NCI-H1436 (cell line): Measurements from ENCODE around the gene LRTM2.

ENCODE experiments used
- DNase-seq: peaks from one replicate; lab custom pipeline; 2025; lab: John Stamatoyannopoulos, UW

The LRTM2 gene

DNA sequence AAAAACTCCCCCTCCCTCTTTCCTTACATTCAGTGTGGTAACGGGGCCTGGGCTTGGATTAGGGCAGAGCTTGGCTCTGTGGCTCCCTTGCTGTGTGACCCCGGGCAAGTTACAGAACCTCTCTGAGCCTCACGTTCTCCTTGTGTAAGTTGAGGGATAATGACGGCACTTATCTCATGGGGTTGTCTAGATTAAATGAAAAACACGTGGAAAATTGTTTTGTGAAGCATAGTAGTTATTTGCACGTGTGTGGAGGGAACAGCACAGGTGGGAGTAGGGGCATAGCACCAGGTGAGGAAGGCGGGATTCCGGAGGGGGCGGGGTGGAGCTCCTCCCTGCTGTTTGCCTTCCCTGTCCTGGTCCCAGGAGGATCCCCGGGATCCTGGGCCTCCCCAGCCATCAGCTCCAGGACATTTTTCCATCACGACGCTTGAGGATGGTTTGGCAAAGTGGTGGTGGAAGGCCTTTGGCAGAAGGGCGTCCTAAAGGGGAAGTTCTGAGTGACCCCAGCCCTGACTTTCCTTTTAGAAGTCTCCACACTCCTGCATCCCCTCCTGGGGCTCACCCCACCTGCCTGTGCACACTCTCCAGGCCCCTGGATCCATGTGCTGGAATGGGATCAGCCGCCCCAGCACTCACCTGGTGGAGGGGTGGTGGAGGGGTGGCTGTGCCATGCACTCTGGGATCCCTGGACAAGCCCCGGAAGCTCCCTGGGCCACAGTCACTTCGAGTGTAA lies 22.7 kb downstream of the LRTM2 start:
- DNase-seq = no peak

DNA sequence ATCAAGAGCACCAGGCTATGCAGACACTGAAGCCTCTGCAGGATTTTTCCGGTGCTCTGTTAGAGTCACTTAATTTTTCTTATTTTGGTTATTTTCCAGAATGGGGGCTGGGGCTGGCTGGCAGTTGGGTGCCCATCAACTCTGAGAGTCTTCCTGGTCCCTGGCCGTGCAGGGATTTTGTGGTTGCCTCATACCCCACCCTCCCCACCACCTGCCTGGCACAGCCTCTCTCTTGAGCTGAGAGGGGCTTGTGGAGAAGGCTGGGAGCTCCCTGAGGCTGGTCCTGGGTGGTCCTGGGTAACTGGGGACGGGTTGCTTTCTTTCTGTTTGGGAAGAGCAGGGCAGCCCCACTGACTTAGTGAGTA lies 23.3 kb downstream of the LRTM2 start:
- no peak for DNase-seq

DNA sequence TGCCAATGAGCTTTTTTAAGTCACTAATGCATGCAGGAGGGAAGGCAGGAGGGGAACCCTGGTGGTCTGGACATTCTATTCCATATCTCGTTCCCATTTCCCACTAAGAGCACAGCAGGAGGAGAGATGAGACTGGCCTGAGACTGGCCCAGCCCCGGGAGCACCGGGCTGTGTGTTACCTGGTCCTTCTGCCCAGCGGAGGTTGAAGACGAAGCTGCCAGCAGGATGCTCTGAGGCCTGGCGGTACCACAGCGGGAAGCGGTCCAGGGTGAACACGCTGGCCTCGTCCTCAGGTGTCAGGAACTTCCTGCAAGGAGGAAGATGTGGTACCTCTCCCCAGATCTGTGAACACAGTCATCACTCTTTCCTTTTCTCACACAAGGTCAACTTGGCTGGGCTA lies 23.9 kb downstream of the LRTM2 start:
- DNase-seq = no peak

DNA sequence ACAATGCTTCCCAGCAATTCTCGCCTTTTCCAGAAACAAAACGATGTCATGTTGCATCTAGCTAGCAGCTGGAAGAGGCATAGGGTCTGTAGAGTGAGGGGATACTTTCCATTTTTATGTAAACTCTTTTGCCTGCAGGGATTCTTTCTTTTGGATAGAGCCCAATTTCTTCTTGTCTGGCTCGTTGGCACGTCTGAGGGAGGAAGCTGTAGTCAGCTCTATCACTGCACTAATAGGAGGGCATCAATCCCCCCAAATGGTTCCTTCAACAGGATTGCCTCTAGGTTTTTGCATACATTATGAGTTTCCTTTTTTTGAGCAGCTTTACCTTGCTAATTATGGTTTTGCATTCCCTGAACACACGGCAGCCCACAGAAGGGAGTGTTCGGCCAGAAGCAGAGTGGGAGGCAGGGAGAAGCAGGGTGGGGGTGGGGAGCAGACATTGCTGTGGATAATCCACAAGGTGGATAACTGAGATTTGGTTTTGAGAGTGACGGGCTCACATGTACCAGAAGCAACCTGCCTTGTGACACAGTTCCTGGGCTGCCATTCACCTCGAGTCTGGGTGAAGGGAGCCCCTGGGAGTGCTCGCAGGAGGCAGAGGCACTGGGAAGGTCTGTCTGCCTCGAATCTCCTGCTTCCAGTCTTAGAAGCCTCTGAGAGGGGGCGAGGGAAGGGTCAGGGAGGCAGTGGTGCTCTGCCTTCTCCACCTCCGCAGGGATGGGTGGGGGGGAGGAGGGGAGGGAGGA lies 24.5 kb downstream of the LRTM2 start:
- DNase-seq = no peak

DNA sequence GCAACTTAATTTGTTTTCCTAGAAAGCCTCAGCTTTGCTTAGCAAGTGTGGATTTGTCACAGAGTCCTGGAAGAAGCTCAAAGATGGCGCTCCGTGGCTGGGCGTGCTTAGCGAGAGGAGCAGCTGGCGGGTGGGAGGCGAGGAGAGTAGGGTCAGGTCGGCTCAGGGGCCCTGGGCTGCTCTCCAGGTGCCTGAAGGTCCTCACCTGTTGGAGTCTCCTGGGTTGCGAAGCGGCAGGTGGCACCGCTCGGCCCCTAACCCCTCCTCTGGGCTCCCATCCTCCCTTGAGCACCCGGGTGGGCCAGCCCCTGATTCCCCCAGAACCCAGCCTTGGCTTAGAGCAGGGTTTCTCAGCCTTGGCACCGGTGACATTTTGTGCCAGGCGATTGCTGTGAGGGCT lies 25.1 kb downstream of the LRTM2 start:
- DNase-seq = no peak

DNA sequence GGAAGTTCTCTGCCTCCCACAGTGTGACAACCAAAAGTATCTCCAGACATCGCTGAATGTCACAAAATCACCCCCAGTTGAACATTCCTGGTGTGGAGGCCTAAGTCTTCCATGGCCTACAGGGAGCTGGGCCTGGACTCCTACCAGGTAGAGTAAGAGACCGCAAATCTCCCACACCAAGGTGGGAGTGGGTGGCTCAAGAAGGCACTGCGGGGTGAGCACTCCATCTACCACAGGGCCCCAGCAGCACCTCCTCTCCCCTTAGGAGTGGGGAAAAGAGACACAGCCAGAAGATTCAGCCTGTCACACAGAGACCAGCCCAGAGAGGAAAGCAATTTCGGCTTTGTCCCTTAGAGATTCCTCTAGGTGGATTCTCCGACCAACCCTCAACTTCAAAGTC lies 25.5 kb downstream of the LRTM2 start:
- DNase-seq = no peak

DNA sequence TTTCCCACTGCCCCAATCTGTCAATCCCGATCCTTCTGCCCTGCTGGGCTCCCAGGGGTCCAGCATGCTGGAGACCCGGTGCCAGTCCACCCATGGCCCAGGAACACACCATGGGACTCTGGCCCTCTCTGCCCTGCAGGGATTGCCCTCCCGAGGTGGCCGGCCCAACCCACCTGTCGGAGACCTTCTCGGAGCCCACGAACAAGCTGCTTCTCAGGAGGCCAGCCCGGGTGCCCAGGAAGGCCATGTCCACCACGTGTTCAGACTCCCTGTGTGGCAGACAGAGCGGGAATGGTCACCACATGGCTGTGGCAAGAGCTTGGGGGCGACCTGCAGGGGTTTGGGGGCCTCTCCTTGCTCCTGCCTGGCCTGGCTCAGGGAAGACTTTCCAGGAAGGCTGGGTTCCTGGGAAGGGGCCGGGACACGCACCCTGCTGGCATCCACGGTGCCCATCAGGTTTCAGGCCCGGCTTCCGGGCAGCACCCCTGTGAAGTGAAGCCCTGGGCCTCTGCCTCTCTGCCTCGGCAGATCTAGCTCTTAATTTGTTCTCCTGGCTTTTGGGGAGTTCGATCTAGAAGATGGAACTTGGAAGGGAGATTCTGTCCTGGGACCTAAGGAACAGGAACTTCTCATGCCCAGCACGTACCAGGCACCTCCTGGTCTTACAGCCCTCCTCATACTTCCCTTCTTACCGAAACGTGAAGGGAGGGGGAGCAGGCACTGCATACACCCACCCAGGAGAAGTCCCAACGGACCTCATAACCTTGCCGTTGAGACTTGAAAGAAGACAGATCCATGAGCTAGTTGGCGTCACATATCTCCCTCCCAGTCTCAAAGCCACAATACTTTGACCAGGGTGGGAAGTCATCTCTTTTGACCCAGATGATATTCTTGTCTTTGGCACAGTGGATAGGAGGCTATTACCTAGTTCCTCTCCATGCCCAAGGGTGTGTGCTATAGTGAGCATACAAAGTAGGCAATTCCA lies 26.3 kb downstream of the LRTM2 start:
- no peak for DNase-seq

DNA sequence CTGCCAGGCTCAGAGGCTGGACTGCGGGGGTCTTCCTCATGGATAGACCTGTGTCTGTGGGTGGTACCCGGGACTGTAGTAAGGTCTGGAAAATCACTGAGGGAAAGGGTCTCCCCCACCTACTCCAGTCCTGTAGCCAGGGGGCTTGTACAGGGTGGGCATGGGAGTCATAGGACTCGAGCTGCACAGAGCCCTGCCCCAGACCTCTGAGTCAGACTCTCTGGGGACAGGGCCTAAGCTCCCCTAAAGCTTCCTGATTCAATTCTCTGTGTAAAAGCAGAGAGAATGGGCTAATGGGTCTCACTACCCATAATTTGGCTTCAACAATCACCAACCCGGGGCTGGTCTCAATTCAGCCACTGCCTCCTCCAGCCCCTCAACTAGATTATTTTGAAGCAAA lies 27.0 kb downstream of the LRTM2 start:
- no peak for DNase-seq

DNA sequence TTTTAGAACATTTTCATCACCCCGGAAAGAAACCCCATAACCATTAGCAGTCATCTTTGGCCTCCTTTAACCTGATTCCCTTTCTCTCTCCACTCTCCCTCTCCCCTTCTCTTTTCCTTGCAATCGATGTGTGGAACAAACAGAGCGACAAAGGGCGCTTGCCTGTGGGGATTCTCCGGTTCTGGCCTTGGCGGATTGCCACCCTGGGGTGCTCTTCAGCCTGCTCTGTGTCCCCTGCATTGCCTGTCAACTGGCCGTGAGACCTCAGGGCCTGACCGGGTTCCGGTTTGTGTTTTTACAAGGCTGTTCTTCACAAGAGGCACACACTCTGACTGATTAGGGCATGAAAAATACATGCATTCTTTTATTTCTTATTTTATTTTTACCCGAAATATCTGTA lies 27.8 kb downstream of the LRTM2 start:
- no peak for DNase-seq

DNA sequence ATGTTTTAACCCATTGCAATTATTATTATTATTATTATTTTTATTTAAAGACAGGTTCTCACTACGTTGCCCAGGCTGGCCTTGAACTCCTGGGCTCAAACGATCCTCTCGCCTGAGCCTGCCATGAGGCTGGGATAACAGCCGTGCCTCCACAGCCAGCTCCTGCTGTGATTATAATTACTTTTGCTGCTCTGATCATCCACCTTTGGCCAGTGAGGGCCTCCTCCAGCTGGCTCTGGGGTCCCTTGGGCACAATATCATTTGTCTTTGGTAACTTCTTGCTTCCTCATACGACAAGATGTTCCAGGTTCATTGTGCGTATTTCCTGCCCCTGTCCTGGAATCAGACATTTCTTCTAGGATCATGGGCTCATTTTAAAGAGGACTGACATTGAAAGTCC lies 28.4 kb downstream of the LRTM2 start:
- DNase-seq = no peak

DNA sequence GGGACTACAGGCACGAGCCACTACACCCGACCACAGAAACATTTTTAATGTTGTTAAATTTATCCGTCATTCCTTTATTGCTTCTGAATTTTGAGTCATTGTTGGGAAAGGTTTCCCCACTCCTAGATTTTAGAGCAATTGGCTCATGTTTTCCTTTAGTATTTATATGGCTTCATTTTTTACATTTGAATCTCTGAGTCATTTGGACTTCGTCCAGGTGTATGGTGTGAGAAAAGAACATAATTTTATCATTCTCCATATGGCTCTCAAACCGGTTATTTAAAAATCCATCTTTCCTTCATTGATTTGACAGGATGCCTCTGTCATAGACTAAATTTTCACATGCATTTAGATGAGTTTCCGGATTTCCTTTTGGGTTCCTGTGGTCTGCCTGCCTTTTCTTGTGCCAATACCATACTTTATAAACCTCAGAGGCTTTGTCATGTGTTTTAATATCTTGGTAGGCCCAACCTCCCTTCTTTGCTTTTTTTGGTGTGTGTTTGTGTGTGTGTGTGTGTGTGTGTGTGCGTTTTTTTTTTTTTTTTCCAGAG lies 30.9 kb downstream of the LRTM2 start:
- no peak for DNase-seq

DNA sequence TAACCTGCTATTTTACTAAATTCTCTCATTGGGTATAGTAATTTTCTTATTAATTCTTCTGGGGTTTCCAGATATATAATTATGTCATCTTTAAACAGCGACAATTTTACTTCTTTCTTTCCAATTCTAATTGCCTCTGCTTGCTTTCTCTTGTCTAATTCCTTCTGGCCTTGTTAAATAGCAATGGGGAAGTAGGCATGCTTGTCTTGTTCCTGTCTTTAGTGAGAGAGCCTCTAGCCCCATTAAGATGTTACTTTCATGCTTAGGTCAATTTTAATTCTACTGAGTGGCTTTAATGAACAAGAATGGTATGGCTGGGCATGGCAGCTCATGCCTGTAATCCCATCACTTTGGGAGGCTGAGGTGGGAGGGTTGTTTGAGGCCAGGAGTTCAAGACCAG lies 31.7 kb downstream of the LRTM2 start:
- no peak for DNase-seq

DNA sequence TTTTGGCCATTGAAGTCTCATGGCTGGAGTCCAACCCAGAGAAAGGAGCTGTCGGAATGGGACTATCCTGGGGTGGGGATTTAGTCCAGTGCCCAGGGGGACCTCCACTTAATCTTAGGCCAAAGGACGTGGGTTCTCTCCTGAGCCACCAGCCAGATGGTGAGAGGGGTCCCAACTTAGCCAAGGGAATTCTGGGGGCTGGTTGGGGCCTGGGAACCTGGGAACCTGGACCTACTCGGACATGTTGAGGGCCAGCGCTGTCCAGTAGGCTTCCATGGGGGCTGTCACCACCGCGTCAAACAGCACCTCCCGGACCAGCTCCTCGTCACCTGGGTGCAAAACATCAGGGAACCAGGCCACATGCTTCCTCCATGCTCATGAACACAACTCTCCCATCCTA lies 33.4 kb downstream of the LRTM2 start:
- no peak for DNase-seq

DNA sequence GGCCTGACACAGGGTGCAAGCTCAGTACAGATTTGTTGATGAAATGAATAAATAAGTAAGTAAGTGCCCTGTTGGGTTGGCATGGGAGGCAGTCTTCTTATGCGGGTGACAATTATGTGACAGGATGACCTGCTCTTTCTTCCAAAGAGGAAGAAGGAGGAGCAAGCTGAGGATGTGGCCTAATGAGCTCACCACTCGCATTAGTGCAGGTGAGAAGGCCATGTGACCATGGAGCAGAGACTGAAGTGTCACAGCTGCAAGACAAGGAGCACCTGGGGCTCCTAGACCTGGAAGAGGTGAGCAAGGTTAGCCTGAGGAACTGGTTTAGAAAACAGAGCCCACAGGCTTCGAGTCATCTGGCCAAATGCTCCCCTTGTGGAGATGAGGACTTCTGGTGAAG lies 34.9 kb downstream of the LRTM2 start:
- DNase-seq = no peak

DNA sequence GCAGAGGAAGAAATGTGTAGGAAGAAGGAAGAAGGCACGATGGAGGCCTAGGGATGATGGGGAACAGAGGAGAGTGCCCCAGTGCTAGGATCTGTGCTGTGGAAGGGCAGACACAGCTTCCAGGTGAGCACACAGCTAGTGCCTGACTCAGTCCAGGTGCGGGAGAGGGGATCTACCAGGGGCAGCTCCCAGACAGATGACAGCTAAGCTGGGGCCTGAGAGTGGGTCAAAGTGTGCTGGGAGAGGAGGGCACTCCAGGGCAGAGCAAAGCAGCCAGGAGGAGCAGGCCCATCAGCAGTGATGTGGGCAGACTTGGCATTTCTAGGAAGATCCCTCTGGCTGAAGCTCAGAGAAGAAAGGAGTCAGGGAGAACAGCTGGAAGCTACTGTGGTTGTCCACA lies 36.7 kb downstream of the LRTM2 start:
- no peak for DNase-seq

DNA sequence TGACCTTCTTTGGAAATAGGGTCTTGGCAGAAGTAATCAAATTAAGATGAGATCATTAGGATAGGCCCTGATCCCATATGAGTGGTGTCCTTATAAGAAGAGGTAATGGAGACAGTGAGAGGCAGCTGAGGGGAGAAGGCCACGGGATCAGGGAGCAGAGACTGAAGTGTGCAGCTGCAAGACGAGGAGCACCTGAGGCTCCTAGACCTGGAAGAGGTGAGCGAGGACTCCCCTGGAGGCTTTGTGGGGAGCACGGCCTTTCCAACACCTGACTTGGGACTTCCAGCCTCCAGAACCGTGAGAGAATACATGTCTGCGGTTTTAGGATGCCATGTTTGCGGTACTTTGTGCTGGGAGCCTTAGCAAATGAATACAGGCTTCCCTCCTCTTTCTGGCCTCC lies 37.5 kb downstream of the LRTM2 start:
- DNase-seq = no peak

DNA sequence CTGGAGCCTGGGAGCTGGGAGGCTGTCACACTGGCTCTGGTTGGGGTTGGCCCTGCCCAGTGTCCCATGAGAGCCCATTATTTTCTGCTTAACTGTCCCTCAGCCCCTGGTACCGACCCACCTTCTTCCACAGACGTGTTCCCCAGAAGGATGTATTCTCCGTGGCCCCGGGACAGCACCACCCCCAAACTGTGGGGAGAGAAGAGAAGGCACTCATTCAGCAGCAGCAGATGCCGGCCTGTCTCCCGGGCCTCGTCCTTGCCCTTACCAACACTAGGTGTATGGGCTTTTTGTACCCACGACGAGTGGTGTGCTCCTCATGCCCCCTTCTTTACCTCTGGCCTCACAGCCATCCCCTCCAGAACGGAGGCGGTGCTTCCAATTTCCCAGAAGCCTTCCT lies 38.1 kb downstream of the LRTM2 start:
- DNase-seq = no peak

DNA sequence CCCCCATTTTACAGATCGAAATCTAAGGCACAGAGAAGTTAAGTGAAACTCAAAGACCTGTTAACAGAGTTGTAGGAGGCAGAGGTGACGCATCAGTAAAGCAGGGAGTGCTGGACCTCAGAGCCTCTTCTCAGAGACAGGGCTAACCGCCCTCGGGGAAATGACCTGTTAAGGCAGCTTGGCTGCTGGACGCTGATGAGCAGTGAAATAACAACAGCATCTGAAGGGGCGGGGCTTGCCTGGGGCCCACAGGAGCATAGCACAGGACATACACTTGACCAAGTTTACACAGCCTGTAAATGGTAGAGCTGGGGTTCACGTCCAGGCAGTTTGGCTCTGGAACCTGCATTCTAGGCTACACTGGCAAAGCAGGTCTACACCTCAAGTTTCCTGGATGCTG lies 39.3 kb downstream of the LRTM2 start:
- DNase-seq = no peak

DNA sequence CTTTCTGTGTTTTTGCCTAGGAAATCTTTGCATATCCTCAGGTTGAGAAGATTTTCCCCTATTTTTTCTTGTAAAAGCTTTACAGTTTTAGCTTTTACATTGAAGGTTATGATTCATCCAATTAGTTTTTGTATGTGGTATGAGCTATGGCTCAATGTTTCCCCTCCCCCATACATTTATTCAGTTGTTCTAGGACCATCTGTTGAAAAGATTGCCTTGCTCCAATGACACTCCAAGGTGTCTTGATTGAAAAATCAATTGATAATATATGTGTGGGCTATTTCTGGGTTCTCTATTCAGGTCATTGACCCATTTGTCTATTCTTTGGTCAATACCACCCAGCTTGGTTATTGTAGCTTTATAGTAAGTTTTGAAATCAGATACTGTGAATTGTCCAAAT lies 42.6 kb downstream of the LRTM2 start:
- no peak for DNase-seq

DNA sequence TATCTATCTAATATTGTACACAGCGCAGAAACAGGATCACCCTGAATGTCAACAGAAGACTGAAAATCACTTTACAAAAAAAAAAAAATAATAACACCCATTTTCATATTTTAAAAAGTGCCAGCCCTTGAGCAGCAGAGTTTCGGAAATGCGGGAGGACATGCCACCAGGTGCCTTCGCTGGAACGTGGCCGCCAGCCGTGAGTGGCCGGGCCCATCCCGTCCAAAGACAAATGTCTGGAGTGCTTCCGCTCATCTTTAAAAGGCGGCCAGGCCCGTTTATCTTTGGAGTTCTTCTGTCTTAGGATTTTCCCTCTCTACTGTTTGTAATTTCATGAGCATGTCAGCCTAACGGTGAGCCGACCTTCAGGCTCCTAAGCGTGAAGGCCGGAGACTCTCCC lies 43.5 kb downstream of the LRTM2 start:
- DNase-seq = no peak

DNA sequence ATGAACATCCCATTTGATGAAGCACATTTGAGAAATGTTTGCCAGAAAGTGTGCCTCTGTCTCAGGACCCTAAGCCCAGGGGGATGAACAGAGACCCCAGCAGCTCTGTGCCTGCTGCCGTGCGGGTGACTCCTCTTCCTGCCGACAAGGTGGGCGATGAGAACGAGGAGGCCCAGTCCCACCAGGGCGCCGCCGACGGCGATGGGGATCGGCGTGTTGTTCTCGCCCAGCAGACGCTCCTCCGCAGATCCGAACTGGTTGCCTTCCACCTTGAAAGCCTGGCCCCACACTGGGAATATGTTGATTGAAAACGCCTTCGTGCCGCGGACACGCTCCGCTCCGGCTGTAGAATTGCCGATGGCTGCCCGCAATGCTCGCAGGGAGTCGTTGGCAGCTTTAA lies 44.1 kb downstream of the LRTM2 start:
- DNase-seq = no peak

DNA sequence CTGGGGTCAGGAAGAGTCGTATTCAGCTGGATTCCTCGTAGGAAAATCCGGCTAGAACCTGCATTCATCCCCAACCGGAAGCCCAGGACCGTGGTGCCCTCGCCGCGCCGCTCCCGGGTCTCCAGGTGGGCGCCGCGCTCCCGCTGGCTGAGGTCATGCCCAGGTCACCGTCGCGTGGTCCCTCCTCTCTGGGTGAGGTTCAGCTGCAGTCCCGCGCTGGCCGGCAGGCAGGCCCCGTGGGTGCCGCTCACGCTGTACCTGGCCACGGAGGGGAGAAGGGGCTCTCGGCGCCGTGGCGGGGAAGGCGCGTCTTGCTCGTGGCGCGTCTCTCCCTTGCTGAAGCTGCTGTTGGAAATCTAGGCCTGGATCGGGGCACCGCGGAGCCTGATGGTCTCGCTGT lies 44.5 kb downstream of the LRTM2 start:
- no peak for DNase-seq
